ENCODE results near the gene TBC1D24.

GRCh38 chr16:2436110-2436509 is 38.8 kb upstream of the TBC1D24 start:
- no peak for TF ChIP-seq CTCF (IDR thresholded peaks at IDR 0.05; ENCODE audit: insufficient read depth, low read length, poor library complexity, severe bottlenecking)
- TF ChIP-seq EZH2phosphoT487 (conservative IDR thresholded peaks at IDR 0.05; ENCODE audit: low read length): no peak

Measured in SU-DHL-6 (cell line).